ENCODE results near the gene RAD51B.

RAD51B gene

DNA sequence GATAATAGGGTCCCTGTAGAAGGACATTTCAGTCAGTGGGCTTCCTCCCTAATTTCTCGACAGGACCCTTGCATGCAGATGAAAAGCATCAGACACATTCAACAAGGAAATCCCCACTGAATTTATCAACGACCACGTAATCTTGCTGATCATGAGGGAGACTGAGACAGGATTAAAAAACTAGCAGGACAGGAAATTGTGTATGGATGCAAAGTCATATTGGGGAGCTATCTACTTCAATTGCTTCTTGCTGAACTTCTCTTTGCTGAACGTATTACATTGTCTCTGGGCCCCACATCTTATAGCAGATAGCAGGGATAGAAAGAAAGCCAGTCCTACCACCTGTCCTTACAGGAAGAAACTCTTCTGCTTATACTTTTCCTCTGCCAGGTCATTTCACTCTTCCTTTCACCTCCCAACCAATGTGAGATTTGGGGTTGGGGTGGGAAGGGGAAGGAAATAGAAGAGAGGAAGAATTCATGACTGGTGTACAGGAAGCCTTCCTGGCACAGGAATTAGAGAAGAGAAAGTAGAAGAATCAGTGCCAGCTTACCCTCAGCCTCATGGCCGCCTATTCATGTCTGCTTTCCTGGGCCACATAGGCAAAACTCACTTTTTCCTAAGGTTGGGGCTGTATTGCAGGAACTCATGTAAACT is 640.0 kb downstream of the RAD51B start:
- DNase-seq (ENCODE audit: low spot score) = no peak

- DNase-seq (ENCODE audit: low spot score) = no peak
Measured at GRCh38 chr14:68460541-68460940, 641.0 kb downstream of the RAD51B start.

DNA sequence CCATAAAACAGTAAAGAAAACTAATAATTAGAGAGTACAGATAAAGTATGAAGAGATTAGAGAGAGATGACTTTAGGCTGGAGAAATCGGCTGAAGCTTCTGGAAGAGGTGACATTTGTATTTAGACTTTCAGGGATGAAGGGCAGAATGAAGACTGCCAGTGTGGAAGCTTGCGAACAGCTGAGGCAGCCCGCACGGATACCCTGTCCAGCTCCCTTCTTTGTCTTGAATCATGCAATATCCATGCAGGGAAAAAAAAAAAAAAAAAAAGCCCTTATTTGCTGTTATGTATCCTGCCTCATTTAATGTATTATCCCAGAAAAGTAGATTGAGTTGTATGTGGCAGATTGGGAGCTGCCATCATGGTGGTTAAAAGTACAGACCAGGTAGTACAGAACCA is 641.5 kb downstream of the RAD51B start:
- DNase-seq (ENCODE audit: low spot score) = no peak

DNA sequence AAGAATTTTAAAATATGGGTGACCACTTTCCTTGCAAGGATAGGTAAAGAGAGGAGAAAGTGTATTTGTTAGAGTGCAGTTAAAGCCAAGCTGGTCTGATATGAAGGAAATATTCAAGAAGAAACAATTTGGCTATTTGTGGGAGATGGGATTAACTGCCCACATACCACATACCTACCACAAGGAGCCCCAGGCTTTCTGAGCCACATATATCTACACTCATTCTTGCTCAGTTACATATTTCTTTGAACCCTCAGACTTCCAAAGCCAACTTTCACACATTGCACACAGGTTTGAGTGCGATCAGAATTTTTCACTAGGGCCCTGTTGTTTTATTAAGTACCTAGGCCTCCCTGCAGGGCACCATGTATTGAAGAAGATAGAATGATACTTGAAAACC is 643.1 kb downstream of the RAD51B start:
- DNase-seq (ENCODE audit: low spot score) = no peak

- no peak for DNase-seq (ENCODE audit: low spot score)
Measured at GRCh38 chr14:68463299-68463698, 643.7 kb downstream of the RAD51B start.

DNA sequence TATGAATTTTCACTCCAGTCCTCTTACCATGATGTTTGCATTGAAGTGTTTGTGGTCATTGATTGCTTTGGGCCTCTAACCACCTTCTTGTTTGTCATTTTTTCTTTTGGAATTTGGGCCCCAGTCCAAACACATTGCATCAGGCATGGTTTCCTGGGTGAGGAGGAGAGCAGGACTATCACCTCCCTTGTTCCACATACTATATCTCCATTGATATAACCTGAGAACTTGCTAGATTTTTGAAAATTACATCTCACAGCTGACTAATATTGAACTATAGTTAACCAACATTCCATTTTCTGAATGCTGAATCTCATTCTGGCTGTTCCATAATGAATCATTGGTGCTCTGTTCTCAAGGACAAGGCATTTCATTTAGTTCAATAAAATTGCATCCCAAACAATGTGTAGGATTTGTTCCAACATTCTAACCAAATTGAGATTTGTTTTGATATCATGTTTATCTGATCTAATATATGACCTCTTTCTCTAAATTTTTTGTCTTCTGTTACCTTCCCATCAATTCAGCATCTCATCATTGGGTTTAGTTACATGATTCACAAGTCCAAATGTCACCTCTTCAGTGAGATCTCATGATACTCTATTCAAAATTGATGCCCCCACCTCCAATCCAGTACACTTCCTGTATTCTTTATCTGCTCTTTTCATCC is 644.3 kb downstream of the RAD51B start:
- DNase-seq (ENCODE audit: low spot score) = no peak

DNA sequence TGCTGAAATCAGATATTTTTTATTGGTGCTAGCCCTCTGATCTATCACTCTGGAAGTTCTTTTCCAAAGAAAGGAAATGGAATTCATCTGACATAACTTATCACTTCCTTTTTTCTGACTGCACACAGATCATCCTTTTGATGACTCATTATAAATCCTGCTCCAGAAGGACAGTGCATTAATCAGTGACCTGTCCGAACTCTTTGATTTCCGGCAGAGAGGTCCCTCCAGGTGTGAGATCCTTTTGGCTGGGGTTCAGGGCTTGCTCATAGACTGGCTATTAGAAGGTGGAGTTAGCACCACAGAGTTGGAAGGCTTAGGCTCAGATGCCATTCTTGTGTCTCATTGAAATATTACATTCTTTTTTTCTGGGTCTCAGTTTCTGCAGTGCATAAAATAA is 645.1 kb downstream of the RAD51B start:
- DNase-seq (ENCODE audit: low spot score) = no peak

GRCh38 chr14:68466491-68466977 is 647.0 kb downstream of the RAD51B start:
- DNase-seq (ENCODE audit: low spot score) = no peak

DNA sequence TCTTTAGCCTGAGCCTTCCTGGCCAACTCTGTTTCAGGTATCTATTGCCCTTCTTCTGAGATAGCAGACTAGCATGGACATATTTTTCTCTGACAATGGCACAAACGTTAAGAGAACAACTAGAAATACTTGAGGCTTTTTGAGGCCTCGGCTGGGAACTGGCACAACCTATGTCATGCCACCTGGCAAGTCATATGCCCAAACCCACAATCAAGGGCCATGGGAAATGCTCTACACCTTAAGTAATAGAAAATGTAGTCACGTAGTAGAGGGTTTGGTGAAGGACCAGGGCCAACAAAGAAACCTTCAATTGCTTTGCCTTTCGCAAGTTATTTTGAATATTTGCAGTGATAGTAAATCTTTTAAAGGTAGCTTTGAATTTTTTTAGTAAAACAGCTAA is 647.8 kb downstream of the RAD51B start:
- no peak for DNase-seq (ENCODE audit: low spot score)

DNA sequence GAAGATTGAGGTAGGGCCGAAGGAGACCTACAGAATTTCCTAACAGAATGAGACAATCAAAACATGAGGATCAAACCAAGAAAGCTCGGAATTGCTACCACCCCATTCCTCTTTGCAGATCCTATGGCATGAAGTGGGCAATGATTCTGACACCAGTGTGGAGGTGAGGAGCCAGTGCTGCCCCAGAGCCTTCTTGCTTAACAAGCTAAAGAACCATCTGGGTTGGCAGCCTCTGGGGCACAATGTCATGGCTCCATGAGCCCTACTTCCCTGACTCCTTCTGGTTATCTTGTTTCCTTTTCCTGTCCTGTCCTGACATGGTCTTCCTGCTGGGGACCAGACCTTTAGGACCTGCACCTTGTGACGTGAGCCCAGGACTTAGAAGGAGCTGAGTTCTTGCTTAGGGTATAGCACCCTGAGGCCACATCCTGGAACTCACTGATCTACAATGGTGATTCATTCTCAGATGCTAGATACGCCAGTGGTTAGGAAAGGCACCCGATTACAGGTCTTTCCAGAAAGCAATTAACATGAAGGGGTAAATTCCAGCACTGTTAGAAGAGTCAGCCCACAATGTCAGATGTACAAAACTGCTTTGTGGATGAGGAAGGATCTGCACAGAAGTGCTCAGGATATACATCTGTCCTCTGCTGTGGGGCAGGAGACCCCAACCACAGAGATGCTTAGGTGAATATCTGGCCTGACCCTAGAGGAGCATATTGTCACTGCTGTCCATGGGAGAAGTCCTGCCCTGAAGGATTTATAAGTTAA is 649.0 kb downstream of the RAD51B start:
- no peak for DNase-seq (ENCODE audit: low spot score)

DNA sequence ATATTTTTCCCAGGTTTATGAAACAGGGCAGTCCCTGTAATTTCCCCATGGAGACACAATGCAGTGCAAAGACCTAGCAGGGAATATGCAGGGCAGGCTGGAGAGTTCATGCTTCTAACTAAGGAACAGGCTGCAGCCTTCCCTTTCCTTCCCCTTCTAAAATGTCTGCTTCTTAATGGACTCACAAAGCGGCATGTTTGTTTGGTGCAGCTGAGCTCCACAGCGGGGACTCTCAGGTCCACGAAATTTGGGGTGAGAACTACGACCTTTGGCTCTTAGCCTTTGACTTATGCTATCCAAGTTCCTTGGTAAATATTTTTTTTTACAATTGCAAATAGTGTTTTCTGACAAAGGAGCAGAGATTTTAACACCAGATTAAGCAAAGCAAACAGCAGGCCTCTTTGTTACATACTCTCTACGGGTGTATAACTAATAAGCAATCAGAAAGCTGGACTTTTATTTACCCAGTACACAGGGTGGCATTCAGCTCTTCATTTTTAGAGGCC is 649.7 kb downstream of the RAD51B start:
- no peak for DNase-seq (ENCODE audit: low spot score)

DNA sequence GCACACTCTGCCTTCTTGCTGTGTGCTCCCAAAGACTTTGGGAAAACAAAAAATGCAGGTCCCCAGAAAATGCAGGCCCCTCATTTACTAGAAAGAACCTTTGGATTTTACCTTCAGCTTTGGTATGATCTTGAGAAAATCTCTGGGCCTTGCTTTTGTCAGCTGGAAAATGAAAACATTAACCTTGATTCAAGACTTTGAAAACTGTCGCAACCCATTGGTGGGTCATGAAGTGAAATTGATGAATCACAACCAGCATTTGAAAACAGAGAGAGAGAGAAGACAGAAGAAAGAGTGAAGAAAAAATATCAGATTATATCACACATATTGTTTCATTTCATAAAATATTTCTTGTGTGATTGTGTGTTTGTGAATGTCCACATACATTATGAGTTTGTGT is 650.8 kb downstream of the RAD51B start:
- DNase-seq (ENCODE audit: low spot score) = no peak

DNA sequence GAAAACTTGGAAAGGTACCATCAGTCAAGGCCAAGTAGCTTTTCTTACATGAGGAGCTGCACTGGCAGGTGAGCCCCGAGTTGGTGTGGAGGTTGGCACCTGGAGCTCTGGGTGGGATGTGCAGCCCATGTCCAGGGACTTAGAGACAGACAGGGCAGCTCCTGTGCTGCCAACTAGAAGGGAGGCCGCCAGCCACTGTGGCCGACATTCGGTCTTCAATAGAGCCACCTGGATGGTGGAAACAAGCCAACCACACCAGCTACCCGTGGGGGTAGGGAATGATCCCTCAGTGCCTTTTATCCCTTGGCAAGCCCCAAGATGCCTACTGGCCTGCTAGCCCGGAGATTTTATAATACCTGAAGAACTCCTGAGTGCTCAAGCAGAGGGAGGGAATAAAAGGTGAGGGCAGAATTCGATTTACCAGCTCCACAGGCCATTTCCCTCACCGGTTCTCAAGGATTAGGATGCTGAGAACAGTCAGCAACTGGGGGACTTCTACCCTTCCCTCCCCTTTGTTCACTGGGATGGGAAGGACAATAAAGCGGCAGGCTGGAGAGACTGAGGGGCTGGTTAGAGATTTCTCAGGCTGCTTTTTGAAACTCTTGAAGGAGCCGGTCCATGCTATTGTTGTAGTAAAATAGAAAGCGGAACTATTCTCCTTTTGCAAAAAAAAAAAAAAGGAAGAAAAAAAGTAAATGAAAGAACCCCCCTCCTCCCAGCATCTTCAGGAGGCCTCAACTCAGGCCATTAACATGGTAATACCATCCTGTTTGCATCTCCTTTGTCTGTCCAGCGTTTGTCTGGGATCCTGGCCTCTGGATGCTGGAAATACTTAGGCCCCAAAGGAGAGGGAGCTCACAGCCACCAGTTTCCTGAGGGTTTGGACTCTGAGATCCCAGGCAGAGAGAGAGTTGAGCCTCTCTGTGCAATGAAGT is 651.7 kb downstream of the RAD51B start:
- no peak for DNase-seq (ENCODE audit: low spot score)

DNA sequence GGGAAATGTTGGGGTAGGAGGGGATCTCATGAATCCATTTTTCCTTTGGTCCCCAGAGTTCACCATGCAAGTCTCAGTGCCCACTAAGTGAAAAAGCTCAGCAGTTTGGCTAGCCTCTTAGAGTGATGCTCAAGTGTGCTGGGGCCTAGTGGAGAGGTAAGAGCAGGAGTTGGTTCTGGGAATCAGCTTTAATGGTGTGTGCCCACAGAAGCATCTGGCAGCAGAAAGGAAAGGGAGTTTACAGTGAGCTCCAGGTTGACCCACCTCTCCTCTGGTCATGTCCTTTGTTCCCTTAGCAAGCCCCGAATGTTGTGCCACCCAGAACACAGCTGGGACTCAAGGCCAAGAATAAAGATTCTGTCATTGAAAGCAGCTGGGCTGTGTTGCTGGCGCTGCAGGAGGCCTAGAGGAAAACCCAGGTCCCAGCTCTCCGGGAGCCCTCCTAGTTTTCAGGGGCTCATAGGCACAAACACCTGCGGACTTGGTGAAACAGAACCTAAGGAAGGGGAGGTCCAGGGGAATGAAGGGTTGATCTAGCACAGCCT is 652.5 kb downstream of the RAD51B start:
- DNase-seq (ENCODE audit: low spot score) = no peak

DNA sequence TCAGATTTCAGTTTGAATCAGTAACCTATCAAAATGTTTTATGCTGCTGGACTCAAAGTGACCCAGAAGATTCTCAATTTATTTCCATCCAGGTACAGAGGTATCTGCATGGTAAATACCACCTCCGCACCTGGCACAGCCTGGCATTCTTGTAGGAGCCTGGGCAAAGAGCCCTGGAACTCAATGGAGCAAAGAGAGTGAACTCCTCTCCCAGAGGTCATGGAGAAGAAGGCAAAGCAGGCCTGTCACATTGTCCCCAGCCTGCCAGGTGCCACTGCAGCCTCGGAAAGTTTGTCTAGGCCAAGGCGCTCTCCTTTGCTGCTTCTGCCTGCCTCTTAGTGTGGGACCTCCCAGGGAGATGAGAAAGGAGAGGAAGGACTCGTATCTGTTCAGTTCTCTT is 653.5 kb downstream of the RAD51B start:
- no peak for DNase-seq (ENCODE audit: low spot score)

DNA sequence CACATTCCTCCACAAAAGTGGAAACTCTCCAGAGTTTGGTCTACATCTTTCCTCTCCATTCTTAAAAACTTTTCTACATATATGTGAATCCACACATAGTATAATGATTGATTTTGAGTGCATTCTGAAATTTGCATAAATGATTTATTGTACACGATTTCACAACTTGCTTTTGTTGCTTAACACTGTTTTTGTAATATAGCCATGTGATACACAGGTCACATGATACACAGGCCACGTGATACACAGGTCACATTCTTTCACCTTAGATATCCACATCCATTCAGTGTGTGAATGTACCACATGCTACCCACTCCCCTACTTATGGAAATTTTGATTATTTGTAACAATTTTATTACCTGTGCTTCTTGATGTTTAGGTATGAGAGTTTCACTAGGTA is 654.2 kb downstream of the RAD51B start:
- DNase-seq (ENCODE audit: low spot score) = no peak

- DNase-seq (ENCODE audit: low spot score) = no peak
Measured at GRCh38 chr14:68474741-68475140, 655.2 kb downstream of the RAD51B start.

DNA sequence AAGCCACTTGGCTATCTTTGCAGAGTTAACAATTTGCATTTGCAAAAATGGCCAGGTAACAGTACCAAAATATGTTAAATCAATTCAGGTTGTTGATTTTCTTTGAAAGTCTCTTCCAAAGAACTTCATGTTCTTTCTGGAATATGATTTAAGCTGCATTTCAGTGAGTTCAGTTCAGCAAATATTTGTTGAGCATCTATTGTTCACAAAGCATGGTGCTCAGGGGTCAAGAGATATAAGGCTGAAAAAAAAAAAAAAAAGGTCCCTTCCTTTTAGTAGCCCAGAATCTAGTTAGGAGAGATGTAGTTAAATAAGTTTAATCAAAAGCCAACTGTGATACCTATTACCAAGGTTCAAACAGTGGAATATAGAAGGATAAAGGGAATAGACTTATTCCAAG is 656.2 kb downstream of the RAD51B start:
- no peak for DNase-seq (ENCODE audit: low spot score)

- no peak for DNase-seq (ENCODE audit: low spot score)
Measured at GRCh38 chr14:68476212-68477109, 656.9 kb downstream of the RAD51B start.

GRCh38 chr14:68477110-68477455 is 657.5 kb downstream of the RAD51B start:
- DNase-seq (ENCODE audit: low spot score) = no peak

Data from SK-N-DZ (cell line).